ENCODE data around the gene CEP63.

The CEP63 gene

GRCh38 chr3:134615743-134616142 lies 129.9 kb downstream of the CEP63 start:
- no peak for DNase-seq (ENCODE audit: low read depth)
- H3K4me3 ChIP-seq (replicated peaks; ENCODE audit: low read depth, low read length): no peak overlapping the region
- no peak for TF ChIP-seq CTCF (IDR thresholded peaks at IDR 0.05; ENCODE audit: low read length, missing control alignments)

- TF ChIP-seq CTCF (IDR thresholded peaks at IDR 0.05; ENCODE audit: low read length, missing control alignments): no peak
- DNase-seq (ENCODE audit: low read depth): no peak
- no peak overlapping the region for H3K4me3 ChIP-seq (replicated peaks; ENCODE audit: low read depth, low read length)
These were observed 132.0 kb downstream of the CEP63 start for GRCh38 chr3:134617608-134618477.

GRCh38 chr3:134618478-134619300 lies 132.8 kb downstream of the CEP63 start:
- no peak overlapping the region for H3K4me3 ChIP-seq (replicated peaks; ENCODE audit: low read depth, low read length)
- DNase-seq (ENCODE audit: low read depth): no peak
- no peak for TF ChIP-seq CTCF (IDR thresholded peaks at IDR 0.05; ENCODE audit: low read length, missing control alignments)

GRCh38 chr3:134619301-134619615 lies 133.4 kb downstream of the CEP63 start:
- no peak overlapping the region for H3K4me3 ChIP-seq (replicated peaks; ENCODE audit: low read depth, low read length)
- no peak for DNase-seq (ENCODE audit: low read depth)
- TF ChIP-seq CTCF (IDR thresholded peaks at IDR 0.05; ENCODE audit: low read length, missing control alignments): no peak

GRCh38 chr3:134619884-134620445 lies 134.1 kb downstream of the CEP63 start:
- DNase-seq (ENCODE audit: low read depth): no peak
- no peak for TF ChIP-seq CTCF (IDR thresholded peaks at IDR 0.05; ENCODE audit: low read length, missing control alignments)

GRCh38 chr3:134620476-134621115 lies 134.7 kb downstream of the CEP63 start:
- no peak for TF ChIP-seq CTCF (IDR thresholded peaks at IDR 0.05; ENCODE audit: low read length, missing control alignments)
- H3K4me3 ChIP-seq (replicated peaks; ENCODE audit: low read depth, low read length): no peak overlapping the region
- DNase-seq (ENCODE audit: low read depth): no peak

More at GRCh38 chr3:134619884-134620445, 134.1 kb downstream of the CEP63 start:
- H3K4me3 ChIP-seq (replicated peaks; ENCODE audit: low read depth, low read length): no peak overlapping the region
